Islet of Langerhans (tissue), 1 donor: Measurements from ENCODE around the gene JMJD8.

ENCODE experiments used
- FAIRE-seq: peaks from one replicate; lab custom pipeline; 2011; peaks lifted over from hg19 to GRCh38; lab: Jason Lieb, UNC

Gene JMJD8

DNA sequence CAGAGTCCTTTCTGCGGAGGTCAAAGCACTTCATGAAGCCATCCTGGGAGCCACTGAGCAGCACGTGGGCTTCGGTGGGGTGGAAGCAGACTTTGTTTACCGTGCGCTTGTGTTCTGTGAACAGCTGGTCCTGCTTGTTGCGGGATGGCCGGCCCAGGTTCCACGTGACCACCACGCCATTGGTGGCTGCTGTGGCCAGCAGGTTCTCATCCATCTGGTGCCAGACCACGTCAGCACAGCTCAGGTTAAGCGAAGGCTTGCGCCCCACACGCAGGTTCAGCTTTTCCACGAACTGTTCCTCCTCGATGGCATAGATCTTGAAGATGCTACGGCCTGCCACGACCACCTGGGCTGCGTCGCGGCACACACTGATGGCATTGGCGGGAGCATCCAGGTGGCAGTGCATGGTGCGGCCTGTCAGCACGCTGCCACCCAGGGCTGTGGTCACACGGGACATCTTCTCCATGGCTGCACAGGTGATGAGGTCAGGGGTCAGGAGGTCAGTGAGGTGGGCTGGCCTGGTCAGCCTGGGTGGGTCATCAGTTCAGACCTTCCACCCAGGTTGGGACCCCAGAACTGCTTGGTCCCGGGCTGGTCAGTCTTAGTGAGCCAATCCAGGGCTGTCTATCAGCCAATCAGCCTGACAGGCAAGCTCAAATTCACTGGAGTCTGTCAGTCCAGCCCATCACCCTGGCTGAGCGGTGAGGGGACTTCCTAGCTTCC lies 5.2 kb upstream of the JMJD8 start:
- no peak for FAIRE-seq

DNA sequence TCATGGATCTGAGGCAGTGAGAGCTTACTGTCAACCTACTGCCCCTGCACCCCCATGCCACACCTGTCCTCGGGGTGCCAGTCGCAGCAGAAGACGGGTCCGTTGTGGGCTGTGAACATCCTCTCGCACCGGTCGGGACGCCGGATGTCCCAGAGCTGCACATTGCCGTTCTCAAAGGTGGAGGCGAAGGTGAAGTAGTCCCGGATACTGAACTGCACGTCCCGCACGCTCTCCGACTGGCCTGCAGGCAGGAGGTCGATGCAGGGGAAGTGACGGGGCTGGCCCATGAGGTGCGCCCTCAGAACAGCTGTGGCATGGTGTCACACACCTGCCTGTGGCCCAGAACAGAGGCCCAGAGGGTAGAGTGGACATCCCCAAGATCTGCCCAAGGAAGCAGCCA lies 3.4 kb upstream of the JMJD8 start:
- FAIRE-seq = no peak

DNA sequence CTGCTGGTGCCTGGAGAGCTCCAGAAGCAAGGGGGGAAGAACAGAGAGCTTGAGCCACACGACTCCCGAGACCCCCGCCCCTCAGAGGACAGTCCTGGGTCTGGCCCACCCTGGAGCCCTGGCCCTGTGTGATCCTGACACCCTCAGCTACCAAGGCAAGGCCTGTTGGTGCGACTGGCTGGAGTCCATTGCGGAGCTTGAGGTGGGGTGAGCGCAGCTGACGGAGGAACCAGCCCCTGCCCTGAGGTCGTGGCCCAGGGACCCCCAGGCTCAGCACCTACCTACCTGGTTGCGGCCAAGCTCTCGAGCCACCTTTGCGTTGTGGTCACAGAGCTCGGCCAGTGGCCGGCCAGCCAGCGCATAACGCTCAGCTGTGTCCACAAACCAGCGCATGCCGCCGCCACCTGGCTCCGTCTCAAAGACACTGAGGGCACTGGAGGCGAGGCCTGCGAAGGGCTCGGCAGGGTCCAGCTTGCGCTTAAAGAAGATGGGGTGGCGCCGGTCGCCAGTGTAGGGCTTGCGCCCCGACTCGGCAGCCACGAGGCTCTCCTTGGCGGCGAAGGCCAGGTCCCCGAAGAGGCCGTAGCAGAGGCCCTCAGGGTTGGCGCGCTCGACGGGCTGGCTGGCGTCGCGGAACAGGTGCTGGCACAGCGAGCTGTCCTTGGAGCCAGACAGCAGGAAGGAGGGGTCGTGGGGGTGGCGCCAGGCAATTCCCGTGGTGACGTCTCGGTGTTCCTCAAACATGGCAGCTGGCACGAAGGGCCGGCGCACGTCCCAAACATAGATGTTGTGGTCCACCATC lies 2.5 kb upstream of the JMJD8 start:
- FAIRE-seq = no peak

DNA sequence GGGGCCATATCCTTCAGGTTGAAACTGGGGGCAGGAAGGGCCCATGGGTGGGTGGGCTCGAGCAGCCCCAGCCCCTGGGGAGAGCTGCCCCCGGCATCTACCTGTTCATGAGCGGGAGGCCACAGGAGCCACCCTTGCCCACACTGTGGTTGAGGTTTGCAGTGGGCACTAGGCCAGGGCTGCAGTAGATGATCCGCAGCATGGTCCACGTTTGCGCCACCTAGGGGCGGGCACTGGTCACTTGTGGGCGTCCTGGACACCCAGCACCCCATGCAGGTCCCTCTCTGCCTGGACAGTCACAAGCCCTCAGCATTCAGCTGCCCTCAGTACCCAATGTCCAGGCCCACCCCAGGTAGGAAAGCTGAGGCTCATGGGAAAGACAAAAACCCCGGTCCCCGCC lies 1.8 kb upstream of the JMJD8 start:
- FAIRE-seq = no peak

DNA sequence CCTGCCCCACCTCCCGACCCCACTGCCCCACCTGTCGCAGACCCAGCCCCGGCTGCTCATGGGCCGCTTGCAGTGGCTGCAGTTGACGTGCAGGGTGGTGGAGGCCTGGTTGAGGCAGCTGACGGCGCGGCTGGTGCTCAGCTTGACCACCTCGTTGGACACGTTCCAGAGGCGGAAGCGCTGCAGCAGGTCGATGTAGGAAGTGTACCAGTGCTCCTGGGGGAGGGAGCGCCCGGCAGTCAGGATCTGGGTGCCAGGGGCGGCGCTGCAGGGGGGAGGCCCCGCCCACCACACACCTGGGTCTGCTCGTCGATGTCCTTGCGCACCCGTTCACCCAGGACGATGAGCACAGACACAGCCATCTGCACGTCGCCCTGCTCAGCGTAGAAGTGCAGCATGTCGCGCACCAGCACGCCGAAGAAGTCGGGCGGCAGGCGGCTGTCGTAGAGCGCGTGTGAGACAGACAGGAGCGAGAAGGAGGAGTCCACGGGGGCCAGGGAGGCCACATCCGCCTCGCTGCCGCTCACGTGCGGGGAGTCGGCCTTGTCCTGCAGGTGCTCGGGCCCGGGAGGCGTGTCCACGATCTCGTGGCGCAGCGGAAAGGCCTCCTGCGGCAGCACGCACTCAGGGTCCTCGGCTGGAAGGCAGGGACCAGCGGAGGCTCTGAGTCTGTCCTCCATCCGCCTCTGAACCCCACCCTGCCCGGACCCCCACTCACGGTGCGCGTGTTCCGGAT lies 995 bp upstream of the JMJD8 start:
- no peak for FAIRE-seq

DNA sequence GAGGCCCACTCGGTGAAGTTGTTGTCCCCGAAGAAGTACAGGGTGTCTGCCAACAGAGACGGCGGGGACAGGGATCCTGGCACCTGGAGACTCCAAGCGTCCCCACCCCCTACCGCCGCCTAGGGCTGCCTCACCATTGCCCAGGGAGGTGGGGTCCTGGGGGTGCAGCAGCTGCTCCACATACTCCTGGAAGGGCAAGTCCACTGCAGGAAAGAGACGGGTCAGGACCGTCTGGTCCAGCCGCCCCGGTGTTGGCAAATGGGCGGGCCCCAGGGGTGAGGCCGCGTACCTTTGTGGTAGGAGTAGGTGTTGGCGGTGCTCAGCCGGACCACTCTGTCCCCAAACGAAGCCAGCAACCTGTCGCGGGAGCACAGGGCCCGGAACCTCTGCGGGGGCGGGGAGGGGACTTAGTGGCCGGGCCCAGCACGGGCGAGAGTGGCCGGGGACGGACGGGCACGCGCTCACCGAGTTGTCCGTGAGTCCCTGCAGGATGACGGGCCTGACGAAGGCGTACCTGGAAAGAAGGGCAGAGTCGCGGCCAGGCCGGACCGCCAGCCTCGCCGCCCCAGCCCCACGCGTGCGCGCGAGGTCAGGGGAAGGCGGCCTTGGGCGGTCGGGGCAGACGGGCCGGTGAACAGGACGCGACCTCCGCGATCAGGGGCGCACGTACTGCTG lies 601 bp downstream of the JMJD8 start:
- no peak for FAIRE-seq

DNA sequence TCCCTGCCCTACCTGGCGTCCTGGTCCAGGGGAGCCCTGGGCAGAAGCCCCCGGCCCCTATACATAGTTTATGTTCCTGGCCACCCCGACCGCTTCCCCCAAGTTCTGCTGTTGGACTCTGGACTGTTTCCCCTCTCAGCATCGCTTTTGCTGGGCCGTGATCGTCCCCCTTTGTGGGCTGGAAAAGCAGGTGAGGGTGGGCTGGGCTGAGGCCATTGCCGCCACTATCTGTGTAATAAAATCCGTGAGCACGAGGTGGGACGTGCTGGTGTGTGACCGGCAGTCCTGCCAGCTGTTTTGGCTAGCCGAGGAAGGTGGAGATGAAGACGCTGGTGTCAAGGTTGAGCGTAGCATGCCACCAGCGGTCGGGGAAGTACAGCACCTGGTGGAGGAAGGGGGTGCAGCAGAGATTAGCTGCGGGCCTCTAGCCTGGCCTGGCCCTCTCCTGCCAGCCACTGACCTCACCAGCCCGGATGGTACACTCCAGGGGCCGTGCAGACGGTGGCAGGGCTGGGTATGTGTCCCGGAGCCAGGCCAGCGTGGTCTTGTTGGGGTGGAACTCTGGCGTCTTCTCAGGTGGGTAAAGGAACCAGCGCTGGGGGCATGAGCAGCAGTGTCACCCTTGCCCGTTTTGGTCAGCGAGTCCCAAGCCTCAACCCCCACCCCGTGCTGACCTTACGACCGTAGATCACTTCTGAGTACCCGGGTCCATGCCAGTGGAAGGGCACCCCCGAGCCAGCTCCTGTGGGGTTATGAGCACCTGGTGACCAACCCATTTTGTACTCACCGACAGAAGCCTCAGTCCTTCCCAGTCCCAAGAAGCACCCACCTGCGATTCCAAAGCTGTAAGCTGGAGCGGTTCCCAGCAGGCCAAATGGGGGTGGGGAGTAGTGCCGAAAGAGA lies 1.4 kb downstream of the JMJD8 start:
- no peak for FAIRE-seq

DNA sequence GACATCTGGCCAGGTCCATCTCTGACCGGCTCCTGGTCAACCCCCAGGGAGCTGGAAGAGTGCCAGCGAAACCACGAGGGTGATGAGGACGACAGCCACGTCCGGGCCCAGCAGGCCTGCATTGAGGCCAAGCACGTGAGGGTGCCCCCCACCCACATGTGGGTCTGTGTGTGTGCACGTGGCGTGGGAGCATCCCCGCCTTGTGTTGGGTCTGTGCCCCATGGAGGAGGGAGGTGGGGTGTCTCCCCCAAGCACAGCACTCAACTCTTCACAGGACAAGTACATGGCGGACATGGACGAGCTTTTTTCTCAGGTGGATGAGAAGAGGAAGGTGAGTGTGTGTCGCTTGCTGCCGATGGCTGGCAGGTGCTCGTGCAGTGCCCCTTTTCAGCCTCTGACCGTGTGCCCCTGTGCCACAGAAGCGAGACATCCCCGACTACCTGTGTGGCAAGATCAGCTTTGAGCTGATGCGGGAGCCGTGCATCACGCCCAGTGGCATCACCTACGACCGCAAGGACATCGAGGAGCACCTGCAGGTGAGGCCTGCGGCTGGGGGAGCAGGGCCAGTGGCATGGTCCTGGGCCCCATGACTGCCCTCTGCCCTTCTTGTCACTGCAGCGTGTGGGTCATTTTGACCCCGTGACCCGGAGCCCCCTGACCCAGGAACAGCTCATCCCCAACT lies 2.2 kb downstream of the JMJD8 start:
- no peak for FAIRE-seq

DNA sequence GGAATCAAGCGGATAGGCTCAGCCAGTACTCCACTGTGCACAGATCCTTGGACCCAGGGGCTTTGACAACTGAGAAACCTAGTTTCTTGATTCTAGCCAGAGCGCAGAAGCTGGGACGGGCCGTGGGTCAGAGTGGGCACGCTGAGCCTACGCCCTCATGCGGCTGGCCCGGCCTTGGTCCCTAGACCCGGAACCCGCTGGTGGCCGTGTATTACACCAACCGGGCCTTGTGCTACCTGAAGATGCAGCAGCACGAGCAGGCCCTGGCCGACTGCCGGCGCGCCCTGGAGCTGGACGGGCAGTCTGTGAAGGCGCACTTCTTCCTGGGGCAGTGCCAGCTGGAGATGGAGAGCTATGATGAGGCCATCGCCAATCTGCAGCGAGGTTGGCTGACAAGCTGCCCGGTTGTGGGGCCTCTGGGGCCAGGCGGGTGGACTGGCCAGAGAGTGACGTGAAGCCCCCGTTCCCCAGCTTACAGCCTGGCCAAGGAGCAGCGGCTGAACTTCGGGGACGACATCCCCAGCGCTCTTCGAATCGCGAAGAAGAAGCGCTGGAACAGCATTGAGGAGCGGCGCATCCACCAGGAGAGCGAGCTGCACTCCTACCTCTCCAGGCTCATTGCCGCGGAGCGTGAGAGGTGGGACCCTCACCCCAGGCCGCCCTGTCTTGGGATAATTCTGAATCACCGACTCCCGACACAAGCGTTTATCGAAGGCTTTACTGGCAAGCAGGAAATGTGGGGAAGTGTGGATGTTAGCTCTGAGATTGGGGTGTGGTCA lies 3.0 kb downstream of the JMJD8 start:
- no peak for FAIRE-seq

DNA sequence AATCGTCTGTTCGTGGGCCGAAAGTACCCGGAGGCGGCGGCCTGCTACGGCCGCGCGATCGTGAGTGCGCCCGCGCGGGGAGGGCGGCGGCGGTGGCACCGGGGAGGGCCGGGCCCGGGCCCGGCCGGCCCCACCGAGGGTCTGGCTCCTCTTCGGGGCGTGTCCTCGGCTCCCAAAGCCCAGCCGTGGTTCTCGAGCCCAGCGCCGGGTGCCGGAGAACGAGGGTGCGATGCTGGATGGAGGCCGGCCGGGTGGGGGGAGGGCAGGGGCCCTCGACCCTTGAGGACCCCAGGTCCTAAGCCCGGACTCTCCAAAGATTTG lies 3.5 kb downstream of the JMJD8 start:
- no peak for FAIRE-seq

DNA sequence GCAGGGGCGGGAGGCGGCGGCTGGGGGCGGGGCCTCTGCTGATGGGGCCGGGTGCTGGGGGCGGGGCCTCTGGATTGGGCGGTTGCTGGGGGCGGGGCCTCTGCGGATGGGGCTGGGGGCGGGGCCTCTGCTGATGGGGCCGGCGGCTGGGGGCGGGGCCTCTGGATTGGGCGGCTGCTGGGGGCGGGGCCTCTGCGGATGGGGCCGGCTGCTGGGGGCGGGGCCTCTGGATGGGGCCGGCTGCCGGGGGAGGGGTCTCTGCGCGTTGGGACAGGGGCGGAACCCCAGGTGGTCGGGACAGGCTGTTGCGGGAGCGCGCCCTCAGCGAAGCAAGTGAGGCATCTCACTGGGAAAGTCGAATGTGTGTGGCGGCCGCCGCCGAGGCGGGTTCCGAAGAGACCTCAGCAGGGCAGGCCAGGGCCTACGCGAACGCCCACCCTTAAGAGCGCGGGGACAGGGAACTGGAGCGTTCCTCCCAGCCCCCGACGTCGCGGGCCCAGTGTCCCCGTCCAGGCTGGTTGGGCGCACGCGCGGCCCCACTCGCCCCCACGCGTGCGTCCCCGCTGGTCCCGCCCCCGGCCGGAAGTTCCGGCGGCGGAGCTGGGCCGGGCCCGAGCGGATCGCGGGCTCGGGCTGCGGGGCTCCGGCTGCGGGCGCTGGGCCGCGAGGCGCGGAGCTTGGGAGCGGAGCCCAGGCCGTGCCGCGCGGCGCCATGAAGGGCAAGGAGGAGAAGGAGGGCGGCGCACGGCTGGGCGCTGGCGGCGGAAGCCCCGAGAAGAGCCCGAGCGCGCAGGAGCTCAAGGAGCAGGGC lies 4.1 kb downstream of the JMJD8 start, which contains the start of gene STUB1:
TSS of gene STUB1 (plus strand) at position 597 of the 811 bp plus-strand sequence. CDS start at position 713, 116 bp downstream.
- FAIRE-seq = no peak

DNA sequence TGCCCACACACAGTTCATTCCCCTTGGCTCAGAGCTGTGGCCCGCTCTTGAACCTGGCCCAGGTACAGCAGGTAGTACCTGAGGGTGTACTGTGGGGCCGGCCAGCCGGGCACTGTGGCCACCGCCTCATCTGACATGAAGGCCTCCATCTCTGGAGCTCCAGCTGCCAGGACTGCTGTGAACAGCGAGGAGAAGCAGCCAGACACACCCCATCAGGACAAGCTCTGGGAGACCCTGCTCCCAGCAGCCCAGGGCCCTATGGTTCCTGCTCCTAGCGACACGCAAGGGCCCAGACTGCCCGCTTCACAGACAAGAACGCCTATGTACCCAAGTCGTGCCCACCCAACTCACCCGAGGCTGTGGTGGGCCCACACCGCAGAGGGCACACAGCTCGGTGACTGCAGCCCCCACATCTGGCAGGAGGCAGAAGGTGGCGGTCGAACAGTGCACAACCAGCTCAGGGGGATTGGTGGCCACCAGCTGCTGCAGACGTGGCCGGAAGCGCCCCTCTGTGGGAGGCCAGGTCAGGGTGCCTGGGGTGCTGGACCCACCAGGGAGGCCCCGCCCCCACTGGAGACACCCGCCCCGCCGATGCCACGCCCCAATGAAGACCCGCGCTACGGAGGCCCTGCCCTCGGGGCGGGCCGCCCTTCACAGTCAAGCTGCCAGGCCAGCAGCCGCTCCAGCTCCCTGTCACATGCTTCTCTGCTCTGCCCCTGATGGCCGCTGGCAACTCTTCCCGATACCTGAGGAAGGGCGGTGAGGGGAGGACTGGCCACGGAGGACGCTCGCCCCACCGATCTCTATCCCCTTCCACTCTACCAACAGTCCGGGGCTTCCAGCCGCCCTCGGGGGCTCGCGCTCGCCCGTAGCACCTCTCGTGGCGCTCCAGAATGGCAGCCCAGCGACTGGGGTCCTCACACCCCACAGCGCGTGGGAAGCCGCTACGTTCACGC lies 5.0 kb downstream of the JMJD8 start:
- FAIRE-seq = no peak

DNA sequence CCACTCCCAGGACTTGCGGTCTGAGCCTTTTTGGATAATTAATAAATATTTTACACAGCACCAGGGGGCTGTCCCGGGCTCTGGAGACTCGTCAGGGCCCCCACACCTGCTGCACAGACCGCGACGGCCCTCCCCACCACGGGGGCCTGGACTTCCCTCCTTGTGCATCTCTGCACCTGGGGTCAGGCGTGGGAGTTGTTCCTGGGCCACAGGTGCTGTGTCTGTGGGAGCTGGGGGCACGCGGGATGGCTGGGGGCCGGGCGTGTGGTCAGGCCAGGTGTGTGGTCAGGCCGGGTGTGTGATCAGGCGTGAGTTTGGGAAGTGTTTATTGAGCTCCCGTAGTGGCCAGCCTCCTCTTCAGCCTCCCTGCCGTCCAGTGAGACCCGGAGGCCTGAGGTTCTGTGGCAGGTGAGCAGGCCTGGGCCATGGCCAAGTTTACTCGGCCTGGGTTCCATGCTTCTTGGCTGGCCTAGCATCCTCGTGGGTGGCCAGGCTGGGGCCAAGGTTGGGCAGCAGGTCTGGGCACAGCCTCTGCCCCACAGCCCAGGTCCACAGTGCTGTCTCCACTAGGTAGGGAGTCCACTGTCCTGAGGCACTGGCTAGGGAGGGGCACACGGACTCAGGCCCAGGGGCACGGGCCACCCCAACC lies 5.8 kb downstream of the JMJD8 start:
- no peak for FAIRE-seq

DNA sequence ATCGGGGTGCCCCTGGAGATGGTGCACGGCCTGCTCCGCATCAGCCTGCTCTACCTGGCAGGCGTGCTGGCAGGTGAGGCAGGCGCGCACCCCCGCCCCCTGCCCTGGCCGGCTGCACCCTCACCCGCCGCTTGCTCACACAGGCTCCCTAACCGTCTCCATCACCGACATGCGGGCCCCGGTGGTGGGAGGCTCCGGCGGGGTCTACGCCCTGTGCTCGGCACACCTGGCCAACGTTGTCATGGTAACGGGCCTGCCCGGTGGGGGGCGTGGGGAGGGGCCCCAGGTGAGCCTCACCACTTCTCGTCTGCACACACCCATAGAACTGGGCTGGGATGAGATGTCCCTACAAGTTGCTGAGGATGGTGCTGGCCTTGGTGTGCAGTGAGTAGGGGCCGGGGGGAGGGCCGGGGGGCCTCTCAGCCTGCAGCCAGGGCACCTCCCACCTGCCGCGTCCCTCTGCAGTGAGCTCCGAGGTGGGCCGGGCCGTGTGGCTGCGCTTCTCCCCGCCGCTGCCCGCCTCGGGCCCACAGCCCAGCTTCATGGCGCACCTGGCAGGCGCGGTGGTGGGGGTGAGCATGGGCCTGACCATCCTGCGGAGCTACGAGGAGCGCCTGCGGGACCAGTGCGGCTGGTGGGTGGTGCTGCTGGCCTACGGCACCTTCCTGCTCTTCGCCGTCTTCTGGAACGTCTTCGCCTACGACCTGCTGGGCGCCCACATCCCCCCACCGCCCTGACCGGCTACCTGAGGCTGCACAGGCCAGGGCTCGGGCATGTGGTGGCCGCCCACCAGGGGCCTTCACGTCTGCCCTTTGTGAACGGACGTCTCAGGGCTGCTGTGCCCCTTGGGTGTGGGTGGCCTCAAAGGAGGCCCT lies 6.6 kb downstream of the JMJD8 start:
- no peak for FAIRE-seq

DNA sequence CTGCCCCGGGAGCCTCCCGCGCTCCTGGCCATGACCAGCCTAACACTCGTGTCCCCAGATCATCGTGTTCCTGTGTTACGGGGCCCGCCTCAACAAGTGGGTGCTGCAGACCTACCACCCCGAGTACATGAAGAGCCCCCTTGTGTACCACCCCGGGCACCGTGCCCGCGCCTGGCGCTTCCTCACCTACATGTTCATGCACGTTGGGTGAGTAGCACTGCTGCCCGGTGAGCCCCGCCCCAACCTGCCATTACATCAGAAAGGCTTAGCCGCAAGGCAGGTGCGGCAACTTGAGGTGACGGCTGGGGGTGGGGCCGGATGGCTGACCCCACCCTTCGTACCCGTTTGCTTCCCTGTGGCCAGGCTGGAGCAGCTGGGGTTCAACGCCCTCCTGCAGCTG lies 7.2 kb downstream of the JMJD8 start:
- FAIRE-seq = no peak

DNA sequence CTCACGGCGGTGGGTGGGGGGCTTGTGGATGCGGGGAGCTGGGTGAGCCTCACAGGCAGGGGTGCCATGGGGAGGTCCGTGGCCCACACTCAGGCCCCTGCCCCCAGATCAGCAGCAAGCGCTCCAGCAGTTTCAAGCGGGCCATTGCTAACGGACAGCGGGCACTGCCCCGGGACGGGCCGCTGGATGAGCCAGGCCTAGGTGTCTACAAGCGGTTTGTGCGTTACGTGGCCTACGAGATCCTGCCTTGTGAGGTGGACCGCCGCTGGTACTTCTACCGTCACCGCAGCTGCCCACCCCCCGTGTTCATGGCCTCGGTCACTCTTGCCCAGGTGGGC lies 7.6 kb downstream of the JMJD8 start:
- FAIRE-seq = no peak
